IPS-11a (cell line): Measurements from ENCODE around the gene PDE3B.
"Not testable (repeated sequence)": the region's sequence is repeated elsewhere in the genome, so short reads cannot be mapped to it uniquely, and the experiment has no call there.

Experiments used
- H3K4me3 ChIP-seq: one replicate; pipeline ENCODE4 v1.5.1; 2013; ENCODE audit warnings: low read depth, low read length, control low read depth

Gene PDE3B

DNA sequence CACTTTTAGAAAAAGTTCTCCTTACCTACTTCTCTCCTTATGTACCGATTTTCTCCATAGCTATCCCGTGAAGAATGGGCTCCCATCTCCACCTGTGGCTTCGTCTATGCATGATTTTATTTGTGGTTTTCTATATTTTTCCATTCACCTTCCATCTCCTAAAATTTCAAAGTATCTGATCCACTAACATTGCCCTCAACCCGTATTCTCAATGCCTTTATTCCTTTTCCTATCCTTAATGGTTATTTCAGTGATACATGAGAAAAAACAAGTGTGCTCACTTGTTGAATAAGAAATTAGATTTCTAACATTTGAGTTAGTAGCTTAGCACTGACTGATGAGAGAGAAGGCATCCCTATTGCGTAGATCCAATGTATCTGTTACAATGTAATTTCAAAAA lies 231.6 kb downstream of the PDE3B start:
- H3K4me3 ChIP-seq: no peak overlapping the region

DNA sequence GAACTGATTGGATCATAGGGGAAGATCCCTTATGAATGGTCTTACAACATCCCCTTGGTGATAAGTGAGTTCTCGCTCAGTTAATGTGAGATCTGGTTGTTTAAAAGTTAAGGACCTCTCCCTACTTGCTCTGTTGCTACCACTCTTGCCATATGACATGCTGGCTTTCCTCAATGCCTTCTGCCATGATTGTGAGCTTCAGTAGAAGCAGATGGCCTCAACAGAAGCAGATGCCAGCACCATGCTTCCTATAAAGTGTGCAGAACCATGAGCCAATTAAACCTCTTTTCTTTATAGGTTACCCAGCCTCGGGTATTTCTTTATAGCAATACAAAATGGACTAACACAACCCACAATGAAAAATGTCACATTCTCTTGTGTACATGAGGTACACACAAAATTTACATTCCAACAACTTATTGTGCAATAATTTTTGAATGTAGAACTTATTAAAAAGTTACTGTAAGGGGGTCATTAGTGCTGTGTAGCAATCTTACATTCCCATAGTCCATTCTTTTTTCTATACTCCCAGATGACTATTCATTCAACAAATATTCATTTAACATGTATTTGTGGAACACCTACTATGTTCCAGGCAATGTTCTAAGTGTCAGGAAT lies 238.1 kb downstream of the PDE3B start:
- H3K4me3 ChIP-seq: no peak overlapping the region

DNA sequence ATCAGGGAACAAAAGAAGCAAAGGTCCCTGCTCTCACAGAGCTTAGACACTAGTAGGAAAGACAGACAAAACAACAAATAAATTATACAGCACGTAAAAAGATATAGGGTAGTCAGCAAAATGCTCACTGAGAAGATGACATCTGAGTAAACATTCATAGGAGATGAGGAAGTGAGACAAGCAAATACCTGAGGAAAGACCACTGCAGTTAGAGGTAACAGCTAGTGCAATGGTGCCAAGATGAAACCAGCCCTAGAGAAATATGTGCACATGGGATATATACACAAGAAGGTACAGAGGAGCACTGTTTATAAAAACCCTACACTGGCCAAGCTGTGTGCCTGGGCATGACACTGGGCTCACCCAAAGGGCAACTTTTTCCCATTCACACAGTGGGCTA lies 238.6 kb downstream of the PDE3B start:
- no peak overlapping the region for H3K4me3 ChIP-seq

DNA sequence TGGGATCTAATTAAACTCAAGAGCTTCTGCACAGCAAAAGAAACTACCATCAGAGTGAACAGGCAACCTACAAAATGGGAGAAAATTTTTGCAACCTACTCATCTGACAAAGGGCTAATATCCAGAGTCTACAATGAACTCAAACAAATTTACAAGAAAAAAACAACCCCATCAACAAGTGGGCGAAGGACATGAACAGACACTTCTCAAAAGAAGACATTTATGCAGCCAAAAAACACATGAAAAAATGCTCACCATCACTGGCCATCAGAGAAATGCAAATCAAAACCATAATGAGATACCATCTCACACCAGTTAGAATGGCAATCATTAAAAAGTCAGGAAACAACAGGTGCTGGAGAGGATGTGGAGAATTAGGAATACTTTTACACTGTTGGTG lies 240.1 kb downstream of the PDE3B start:
- H3K4me3 ChIP-seq: not testable (repeated sequence)

DNA sequence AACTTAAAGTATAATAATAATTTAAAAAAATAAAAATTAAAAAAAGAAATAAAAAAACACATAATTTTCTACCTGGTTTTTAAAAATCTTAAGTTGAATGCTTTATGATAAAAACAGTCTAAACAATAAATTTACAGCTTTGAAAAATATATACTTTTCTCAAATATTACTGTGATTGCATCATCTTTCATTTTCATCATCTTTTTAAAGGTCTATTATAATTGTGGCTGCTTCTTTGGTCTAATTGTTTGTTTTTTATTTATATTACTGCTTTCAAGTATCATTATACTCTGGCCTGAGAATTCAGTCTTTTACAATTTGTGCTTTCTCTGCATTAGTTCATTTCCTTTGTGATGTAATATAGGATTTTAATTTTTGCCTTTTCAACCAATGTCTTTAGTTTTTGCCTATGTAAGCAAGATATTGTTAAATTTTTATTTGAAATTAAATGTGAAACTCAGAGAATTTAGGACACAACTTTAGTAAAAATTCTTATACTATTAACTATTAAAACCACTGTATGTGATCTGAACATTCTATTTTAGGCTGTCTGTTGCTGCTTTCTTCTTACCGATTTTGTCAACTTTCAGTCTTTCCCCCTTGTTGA lies 241.2 kb downstream of the PDE3B start:
- no peak overlapping the region for H3K4me3 ChIP-seq

DNA sequence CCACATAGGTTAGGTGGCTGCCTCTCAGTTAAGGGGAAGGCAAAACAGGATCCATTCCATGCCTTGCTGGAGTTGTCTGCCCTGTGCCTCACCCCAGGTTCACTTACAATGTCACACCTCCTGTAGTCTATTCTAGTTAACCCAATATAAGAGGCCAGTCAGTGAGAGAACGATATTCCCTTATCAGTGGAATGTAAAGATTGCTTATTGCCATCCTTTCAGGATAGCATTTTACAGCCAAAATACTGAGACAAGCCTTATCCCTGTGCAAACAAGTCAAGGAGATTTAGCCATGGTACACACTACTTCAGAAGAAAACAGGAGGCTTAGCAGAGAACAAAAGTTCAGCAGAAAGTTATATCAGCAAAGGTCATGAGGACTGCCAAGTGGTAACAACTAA lies 242.9 kb downstream of the PDE3B start:
- no peak overlapping the region for H3K4me3 ChIP-seq

DNA sequence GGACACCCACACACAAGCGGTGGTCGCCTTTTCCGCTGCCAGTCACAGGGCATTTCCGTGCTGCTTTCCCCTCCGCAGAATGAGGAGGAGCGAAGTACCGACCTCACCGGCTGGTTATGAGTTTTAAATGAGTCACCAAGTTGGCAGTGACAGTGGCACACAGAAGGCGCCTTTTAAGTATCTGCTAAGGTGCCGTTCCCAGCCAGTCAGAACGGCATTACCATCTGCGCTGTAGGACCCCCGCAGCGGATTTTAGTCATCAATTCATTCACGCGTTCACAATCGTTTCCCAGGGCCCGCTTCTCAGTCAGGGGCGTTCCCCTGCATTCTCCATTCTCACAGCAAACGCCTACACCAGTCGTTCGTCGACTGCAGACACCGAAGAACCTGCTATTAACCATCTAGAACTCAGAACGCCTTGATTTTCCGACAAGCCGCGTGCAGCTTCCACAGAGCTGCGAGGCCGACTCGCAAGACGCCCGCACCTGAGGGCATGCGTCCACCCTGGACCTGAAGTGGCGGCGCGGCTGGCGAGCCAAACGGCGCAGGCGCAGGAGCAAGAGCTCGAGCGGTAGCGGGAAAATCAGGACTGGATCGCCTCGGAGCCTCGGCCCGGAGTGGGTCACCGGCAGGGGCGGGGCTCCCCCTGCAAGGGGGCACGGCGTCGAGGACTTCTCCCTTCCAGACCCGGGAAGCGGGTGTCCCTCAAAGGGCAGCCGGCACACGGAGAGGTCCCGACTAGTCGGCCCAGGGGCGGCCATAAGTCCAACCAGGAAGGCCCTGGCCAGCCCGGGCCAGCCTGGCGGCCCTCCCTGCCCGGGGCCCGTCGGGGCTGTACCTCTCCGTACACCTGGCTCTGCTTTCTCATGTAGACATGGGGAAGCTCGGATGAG lies 247.8 kb downstream of the PDE3B start:
- peak overlapping the region; percentile 27 for H3K4me3 ChIP-seq

DNA sequence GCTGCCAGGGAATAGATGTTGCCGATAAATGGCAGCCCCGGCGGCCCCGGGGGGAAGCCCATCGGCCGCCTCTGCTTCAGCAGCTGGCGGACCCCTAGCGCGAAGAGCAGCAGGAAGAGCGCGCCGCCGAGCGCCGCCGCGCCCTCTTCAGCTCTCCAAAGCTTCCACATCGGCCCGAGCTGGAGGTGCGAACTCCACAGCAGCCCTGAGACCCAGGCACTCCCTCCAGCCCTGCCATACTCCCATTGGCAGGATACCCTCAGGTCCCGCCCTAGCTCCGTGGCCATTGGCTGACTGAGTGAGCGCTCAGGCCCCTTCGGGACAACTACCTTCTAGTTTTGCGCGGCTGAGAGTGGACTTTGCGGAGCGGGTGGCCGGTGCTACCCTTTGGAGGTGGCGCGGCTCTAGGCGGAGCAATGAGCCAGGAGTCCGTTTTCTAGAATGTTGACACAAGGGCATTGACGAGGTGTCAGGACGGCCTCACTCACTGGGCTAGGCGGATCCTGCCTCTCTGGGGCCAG lies 248.5 kb downstream of the PDE3B start, which contains the start of gene CYP2R1:
CYP2R1 (minus strand) TSS at position 196 of the 521 bp plus-strand sequence; CDS start at position 170, 26 bp downstream.
- H3K4me3 ChIP-seq: peak within 1 kb of the TSS; percentile 27

DNA sequence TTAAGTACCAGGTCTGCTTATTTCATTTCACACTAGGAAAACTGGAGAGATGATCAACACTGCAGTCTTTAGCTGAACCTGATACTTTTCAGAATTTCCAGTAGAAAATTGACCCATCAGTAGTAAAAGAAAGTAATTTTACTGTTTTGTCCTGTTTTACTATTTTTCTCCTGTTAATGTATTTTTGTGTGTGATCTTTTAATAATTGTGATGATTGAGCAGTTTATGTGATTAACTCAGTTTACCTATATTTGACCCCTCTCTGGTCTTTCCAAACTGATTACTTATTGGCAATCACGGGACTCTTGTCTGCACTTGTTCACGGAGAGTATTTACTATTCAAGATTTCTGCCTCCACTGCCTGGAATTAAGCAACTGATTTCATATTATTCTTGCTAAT lies 249.0 kb downstream of the PDE3B start:
- peak overlapping the region; percentile 20 for H3K4me3 ChIP-seq

DNA sequence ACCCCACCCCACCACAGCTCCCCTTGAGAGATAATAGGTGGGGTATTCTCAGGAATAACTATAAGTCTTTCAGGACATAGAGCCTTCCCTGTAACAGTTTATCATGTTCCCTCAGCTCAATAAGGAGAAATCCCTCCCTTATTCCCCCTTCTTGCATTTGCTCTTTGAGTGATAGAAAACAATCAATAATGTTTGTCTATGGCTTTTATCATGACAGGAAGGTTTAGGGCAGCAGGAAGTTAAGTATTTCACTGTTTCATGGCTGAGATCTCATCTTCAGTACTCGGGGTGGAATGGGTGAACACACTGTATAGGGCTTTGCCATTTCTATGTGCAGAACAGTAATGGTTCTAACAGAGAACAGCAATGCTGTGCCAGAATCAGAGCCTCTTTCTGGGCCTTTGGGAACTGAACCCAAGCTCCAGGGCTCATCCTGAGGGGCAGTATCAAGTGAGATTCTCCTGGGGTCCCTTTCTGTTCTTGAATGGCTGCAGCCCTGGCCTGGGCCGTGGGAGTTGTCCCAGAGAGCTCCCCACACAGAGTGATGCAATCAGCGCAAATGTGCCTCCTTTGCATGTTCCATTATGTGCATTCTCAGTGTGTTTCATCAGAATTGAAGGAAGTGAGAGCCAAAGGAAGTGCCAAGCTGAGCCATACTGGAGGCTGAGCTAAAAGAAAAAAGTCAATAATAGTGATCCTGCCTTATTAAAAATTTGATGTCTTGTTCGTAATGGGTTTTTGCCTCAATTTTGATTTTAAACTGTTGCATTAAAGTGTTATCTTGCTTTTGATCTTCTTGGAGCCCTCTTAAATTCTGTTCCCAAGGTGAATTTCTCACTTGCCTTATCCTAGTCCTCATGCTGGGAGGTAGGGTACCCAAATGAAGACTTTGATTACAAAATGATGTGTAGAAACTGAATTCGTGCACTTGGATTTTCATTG lies 251.3 kb downstream of the PDE3B start:
- H3K4me3 ChIP-seq: no peak overlapping the region

DNA sequence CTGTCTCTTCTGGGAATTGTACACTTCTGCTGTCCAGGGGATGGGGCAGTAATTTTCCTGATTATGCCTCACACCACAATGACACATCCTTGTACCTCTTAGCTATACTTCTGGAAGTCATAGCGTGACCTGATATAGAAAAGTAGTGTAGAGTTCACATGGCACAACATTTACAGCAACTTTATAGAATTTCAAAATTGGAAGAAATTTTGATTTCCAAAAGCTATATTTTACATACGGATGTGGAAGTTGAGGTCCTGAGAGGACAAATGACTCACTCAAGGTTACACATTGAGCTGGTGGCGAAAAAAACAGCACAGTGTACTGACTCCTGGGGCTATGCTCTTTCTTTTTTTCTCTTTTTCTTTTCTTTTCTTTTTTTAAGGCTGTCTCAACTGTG lies 254.8 kb downstream of the PDE3B start:
- no peak overlapping the region for H3K4me3 ChIP-seq

DNA sequence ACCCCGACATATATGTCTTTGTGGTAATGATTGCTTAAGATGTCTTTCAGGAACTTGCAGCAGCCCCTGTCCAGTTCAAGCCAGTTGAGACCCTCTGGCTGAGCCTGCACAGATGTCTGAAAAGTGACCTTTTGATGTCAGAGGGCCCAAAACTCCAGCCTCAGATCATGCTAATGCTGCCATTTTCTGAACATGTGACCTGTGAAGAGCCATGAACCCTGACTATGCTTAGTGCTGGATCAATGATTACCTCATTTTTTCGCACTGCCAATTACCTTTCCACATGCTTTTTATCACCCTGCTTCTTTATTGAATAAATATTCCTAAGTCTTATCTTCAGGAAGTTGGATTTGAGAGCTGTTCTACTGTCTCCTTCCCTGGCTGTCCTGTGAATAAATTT lies 255.3 kb downstream of the PDE3B start:
- H3K4me3 ChIP-seq: no peak overlapping the region

DNA sequence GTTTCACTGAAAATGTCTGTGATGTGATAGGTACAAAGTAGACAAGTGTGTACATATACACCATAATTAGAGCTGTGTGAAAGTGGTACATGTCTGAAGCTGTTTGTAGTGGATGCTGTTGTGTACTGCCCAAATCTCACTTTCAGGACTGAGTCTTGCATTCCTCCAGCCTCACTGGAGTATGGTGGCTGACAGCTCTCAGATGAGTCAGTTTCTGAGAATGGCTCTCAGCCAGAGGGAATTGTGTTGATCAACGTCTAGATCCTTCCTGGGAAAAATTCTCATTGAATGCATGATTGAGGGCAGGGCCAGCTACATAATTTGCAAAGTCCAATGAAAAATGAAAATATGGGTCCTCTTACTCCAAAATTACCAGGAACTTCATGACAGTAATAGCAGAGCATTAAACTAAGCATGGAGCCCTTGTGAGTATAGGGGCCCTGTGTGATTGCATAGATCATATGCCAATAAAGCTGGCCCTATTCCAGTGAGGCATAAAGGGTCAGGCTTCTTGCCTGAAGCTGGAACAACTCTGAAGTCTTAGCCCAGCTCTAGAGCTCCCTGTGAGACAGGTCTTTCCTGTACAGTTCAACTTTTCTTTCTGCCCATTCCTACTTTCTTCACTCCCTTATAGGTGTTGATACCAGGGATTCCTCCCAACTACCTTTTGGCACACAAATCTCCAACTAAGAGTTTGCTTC lies 259.2 kb downstream of the PDE3B start:
- no peak overlapping the region for H3K4me3 ChIP-seq

DNA sequence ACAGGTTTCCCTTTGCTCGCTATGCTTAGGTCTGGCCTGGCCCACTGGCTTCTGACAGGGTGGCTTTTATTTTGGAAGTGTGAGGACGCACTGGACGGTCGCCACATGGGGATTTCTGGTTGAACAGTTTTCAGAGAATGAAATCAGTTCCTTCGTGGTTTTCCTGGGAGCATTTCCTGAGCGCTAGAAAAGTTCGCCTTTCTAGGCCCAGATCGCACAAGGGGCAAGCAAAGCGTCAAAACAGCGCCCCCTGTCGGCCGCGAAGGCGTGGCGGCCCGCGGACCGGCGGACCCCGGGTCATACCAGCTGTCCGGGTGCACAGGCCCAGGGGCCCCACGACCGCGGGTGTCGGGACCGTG lies 261.1 kb downstream of the PDE3B start:
- peak overlapping the region; percentile 8 for H3K4me3 ChIP-seq

DNA sequence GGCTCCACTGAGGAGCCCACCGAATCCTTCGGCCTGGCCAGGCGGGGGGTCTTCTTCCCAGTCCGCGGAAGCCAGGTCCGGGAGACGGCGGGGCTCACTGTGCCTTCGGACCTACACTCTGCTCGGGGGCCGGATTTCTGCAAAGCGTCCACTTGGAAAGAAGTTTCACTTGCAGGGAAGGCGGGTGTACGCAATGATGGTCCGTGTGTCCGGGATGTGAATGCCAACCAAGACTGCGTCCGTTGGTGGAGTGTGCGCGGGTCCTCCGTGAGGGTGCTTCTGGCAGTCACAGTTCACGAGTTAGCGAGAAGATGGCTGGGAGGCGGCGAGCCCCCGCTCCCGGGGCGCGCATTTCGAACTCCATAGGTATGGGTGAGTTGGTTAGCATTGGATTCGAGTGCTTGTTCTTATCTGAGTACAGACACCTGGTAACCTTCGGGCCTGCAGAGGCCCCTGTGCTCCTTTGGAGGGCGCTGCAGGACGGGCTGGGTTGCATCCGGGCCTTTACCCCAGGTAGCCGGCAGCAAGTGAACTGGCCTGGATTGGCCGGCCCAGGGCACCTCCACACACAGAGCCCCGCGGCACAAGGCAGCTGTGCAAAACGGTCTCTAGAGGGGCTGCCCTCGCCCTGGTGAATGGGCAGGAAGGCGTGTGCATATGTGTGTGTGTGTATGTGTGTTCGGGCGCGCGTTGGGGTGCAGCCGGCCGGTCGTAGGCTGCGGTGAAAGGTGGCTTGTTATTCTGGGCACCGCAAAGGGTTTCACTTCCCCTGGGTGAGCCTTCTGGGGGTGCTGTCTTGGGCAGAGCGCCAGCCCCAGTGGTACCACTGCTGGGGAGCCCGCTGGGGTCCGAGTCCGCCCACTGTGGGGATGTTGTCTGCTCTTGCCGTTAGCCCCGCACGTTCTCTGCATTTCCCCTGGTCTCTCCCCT lies 261.8 kb downstream of the PDE3B start:
- H3K4me3 ChIP-seq: peak overlapping the region; percentile 8

DNA sequence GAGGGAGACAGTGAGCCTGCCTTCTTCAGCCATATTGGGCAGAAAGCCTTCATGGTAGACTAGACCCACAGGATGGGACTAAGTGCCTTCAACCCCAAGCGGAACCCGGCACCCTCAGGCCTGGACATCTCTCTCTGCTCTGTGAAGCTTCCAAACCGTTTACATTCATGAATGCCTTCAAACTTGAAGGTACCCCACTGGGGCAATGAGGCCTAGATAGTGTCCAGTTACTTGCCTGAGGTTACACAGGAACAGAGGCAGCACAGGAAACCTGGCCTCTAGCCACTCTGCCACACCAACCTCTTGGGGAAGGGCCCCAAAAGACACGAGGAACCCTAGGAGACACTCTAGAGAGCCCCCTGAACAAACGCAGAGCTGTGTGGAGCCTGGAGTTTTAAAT lies 263.0 kb downstream of the PDE3B start:
- no peak overlapping the region for H3K4me3 ChIP-seq

DNA sequence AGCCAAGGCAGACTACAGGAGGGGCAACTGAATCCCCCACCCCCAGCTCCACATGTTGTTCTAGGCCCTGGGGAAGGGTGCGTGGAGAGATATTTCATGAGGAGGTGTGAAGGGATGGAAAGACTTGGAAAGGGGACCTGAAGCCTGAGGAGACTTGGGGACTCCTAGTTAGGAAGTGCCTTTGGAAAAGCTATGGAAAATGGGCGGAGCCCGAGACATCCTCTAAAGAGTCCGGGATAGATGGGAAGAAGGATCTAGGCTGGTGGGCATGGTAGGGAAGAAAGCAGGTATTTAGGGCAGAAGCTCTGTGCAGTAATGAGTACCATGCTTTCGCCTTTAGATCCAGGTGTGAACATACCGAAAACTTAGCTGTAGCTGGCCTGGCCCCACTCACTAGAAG lies 263.4 kb downstream of the PDE3B start:
- H3K4me3 ChIP-seq: no peak overlapping the region

DNA sequence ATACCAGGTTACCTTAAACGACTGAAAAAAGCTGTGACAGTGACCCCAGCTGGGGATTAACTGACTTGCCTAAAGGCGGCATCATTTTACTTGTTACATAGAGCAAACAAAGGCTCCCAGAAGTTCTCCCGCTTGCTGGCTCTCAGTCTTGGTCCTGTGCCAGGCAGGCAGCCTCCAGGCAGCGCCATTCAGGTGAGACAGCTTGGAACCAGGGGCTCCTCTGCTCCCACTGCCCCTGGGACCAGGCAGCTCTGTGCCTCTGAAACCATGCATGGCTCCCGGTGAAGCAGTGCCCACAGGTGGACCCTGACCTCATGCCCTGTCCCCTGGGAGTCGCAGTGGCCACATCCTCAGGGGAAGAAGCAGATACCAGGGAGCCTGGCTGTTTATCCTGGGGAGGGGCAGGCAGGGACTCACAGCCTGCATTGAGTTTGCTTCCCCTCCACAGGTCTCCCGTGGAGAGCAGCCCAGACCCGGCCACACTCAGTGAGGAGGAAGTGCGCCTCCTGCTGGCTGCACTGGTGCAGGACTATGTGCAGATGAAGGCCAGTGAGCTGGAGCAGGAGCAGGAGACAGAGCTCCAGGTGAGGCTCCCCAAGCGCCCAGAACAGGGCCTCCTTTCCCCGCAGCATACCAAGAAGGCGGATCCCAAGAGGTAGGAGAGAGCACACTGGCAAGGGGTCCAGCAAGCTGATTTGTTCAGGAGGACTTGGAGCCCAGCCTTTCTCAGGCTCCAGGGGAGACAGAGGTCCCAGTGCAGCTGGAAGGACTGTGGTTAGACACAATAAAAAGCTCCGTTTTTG lies 264.0 kb downstream of the PDE3B start:
- H3K4me3 ChIP-seq: no peak overlapping the region
